Measurements from ENCODE around the gene CA5B. TPM values are rescaled to one million over a fixed set of nuclear protein-coding genes. Genes with fewer than 3 reads are reported as not detected.

The CA5B gene
- total RNA-seq, 4 donors from 2014 or later = 9.9 to 31.6 (median 14.9) TPM

DNA sequence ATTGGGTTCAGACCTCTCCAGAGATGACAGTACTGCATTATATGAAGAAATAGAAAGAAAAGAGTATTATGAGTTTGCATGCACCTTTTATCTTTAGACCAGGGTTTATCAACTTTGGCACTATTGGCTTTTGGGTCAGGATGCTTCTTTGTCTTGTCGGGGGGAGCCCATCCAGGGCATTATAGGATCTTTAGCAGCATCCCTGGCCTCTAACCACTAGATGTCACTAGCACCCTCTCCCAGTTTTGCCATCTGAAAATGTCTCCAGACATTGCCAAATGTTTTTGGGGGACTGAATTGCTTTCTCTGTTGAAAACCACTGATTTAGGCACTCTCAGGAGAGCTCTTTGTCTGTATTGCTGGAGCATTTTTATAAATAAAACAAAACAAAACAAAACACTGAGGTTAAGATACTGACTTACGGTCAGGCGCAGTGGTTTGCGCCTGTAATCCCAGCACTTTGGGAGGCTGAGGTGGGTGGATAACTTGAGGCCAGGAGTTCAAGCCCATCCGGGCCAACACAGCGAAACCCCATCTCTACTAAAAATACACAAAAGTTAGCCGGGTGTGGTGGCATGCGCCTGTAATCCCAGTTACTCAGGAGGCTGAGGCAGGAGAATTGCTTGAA is 23.6 kb downstream of the CA5B start:
- Histone ChIP-seq H3K9me3 (no peaks in the 10 kb centered on the region), H3K27ac (no peak overlapping the region), H3K27me3 (no peaks in the 10 kb centered on the region), H3K4me1 (no peaks in the 10 kb centered on the region), H3K4me3 (replicated peaks in 1 of 3) (no peak overlapping the region), H3K36me3 (no peaks in the 10 kb centered on the region)
- DNase-seq = no peak
- intact Hi-C loops (cut with DNase I) = no loop called here
- TF ChIP-seq POLR2A (IDR thresholded peaks at IDR 0.05) = no peak
- TF ChIP-seq, protein P1, sequence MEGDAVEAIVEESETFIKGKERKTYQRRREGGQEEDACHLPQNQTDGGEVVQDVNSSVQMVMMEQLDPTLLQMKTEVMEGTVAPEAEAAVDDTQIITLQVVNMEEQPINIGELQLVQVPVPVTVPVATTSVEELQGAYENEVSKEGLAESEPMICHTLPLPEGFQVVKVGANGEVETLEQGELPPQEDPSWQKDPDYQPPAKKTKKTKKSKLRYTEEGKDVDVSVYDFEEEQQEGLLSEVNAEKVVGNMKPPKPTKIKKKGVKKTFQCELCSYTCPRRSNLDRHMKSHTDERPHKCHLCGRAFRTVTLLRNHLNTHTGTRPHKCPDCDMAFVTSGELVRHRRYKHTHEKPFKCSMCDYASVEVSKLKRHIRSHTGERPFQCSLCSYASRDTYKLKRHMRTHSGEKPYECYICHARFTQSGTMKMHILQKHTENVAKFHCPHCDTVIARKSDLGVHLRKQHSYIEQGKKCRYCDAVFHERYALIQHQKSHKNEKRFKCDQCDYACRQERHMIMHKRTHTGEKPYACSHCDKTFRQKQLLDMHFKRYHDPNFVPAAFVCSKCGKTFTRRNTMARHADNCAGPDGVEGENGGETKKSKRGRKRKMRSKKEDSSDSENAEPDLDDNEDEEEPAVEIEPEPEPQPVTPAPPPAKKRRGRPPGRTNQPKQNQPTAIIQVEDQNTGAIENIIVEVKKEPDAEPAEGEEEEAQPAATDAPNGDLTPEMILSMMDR (IDR thresholded peaks at IDR 0.05) = peak in 5 of 6 experiments; percentile 18 to 49 (median 31)
- 83 to 86% methylated on average over 8 of the region's 8 CpGs for WGBS, 2 donors

DNA sequence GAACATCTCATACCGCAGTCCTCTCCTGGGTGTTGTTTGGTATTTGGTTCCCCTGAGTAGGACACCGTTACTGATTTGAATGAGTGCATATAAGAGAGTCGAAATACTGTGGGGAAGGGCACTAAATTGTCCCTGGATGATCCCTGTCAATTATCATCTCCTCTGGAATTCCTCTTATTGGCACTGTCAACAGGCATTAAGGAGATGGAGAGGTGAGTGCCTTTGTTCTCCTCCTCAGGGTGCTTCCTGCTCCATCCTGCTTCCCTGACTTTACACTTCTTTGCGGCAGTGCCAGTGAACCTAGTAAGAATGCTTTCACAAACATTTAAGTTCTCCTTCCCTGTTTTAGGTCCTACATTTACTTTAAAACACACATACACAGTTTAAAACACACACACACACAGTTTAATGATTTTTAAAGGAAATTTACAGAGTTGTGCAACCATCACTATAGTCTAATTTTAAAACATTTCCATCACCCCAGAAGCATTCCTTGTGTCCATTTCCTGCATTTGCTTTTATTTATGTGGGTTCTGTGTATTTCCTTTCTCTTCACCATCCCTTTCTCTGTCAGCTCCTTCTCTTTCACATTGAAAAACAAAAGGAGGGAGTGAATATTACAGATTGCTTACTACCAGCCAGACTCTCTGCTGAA is 31.4 kb downstream of the CA5B start:
- TF ChIP-seq, protein P1 (IDR thresholded peaks at IDR 0.05) = no peak
- no peak for TF ChIP-seq POLR2A (IDR thresholded peaks at IDR 0.05)

DNA sequence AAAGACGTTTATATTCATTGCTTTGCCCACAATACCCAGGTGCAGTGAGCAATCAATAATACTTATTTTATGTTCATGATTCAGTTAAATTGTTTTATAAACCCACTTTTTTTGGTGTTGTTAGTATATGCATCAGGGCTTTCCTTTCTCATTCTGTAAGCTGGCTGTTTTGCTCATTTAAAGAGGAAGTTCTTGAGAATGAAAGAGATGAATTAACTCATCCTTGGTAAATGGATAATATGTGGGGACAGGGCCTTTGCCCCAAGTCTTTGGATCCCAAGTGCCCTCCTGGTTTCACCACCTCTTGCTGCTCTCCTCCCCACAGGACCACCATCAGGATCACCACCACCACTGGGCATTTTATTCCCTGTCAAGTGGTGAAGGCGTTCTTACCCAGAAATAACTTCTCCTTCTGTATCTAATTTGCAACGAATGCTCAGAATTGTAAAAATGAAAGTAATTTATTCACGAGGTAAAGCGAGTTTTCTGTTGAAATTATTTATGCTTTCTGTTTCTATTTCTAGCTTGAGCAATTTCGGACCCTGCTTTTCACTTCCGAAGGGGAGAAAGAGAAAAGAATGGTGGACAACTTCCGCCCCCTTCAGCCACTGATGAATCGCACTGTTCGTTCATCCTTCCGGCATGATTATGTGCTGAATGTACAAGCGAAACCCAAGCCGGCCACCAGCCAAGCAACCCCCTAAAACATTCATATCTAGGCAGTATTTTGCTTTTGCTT is 44.1 kb downstream of the CA5B start:
- DNase-seq = no peak
- no peak overlapping the region for H3K27ac ChIP-seq
- H3K4me3 ChIP-seq (replicated peaks in 1 of 3) = no peak overlapping the region
- H3K27me3 ChIP-seq = no peaks in the 10 kb centered on the region
- H3K36me3 ChIP-seq = peaks cover 3 to 6% of the 10 kb centered on the region in 2 donors
- H3K9me3 ChIP-seq = no peaks in the 10 kb centered on the region
- no peaks in the 10 kb centered on the region for H3K4me1 ChIP-seq
- TF ChIP-seq POLR2A (IDR thresholded peaks at IDR 0.05) = no peak
- TF ChIP-seq, protein P1 (IDR thresholded peaks at IDR 0.05) = no peak
- 80 to 86% methylated on average over 13 of the region's 13 CpGs for WGBS, 2 donors
- intact Hi-C loops (cut with DNase I) = no loop called here

More for the DNA sequence above, 31.4 kb downstream of the CA5B start:
- H3K9me3 ChIP-seq = no peaks in the 10 kb centered on the region
- WGBS, 2 donors = 68 to 73% methylated on average over 4 of the region's 4 CpGs
- no peak for DNase-seq
- no peaks in the 10 kb centered on the region for H3K27me3 ChIP-seq
- intact Hi-C loops (cut with DNase I) = no loop called here
- H3K27ac ChIP-seq = no peak overlapping the region
- no peaks in the 10 kb centered on the region for H3K4me1 ChIP-seq
- H3K4me3 ChIP-seq (replicated peaks in 1 of 3) = no peak overlapping the region
- H3K36me3 ChIP-seq = no peaks in the 10 kb centered on the region

DNA sequence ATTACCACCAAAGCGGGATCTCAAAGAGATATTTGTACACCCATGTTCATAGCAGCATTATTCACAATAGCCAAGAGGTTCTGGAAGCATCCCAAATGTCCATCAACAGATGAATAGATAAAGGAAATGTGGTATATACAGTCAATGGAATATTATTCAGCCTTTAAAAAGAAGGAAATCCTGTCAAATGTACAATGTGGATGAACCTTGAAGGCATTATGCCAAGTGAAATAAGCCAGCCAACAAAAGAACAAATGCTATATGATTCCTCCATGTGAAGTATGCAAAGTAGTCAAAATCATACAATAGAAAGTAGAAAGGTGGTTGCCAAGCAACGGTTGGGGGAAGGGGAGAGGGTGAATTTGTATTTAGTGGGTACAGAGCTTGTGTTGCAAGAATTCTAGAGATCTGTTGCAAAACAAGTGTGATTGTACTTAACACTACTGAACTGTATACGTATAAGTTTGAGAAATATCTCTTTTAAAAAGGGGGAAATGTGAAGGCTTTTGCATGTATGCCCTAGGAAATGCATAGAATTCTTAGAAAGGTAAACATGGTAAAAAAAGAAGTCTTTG is 47.2 kb downstream of the CA5B start:
- no peaks in the 10 kb centered on the region for H3K27me3 ChIP-seq
- TF ChIP-seq, protein P1 (IDR thresholded peaks at IDR 0.05) = no peak
- TF ChIP-seq POLR2A (IDR thresholded peaks at IDR 0.05) = no peak
- intact Hi-C loops (cut with DNase I) = no loop called here
- no peak for DNase-seq
- H3K4me1 ChIP-seq = peaks cover 4 to 6% of the 10 kb centered on the region in 2 donors
- H3K4me3 ChIP-seq (replicated peaks in 1 of 3) = no peak overlapping the region
- H3K9me3 ChIP-seq = no peaks in the 10 kb centered on the region
- 91 to 97% methylated on average over 3 of the region's 3 CpGs for WGBS, 2 donors
- no peak overlapping the region for H3K27ac ChIP-seq
- H3K36me3 ChIP-seq = peaks cover 0 to 6% of the 10 kb centered on the region in 2 donors

Measured in thyroid gland (tissue), 4 donors.